ENCODE data around the gene ABL2. TPM values are rescaled to one million over a fixed set of nuclear protein-coding genes. Genes with fewer than 3 reads are reported as not detected.
A peak's percentile ranks its signal among the peaks of the same experiment; 100 is the strongest.
"Not testable (repeated sequence)": the region's sequence is repeated elsewhere in the genome, so short reads cannot be mapped to it uniquely, and the experiment has no call there.

The ABL2 gene
- total RNA-seq, 1 donor from 2014 or later = 15.0 TPM

GRCh38 chr1:179175011-179175841 lies 54.3 kb downstream of the ABL2 start:
- TF ChIP-seq POLR2AphosphoS5 (IDR thresholded peaks at IDR 0.05; ENCODE audit: insufficient read depth in 1 of 2, low read depth in 1 of 2) (peak in 1 of 2 donors; percentile 58), CTCF (IDR thresholded peaks at IDR 0.05) (no peak), POLR2A (IDR thresholded peaks at IDR 0.05) (no peak)
- intact Hi-C loops (cut with DNase I) = loop anchor here (10.0 kb wide), 1 partner anchor 50 kb away; no protein-coding TSS in a partner anchor
- Histone ChIP-seq H3K4me3 (no peak overlapping the region), H3K27me3 (no peaks in the 10 kb centered on the region), H3K4me1 (peaks cover 40% of the 10 kb centered on the region), H3K27ac (peak overlapping the region; percentile 39), H3K36me3 (no peaks in the 10 kb centered on the region), H3K9me3 (no peaks in the 10 kb centered on the region)
- no peak for DNase-seq (ENCODE audit: extremely low spot score in 2 of 2)

GRCh38 chr1:179170468-179170770 lies 59.1 kb downstream of the ABL2 start:
- not testable (repeated sequence) for DNase-seq (ENCODE audit: extremely low spot score in 2 of 2); H3K4me3 ChIP-seq; H3K9me3 ChIP-seq; H3K36me3 ChIP-seq; H3K27me3 ChIP-seq
- Histone ChIP-seq H3K27ac (peak overlapping the region; percentile 57), H3K4me1 (peaks cover 28% of the 10 kb centered on the region)
- intact Hi-C loops (cut with DNase I) = loop anchor here (10.0 kb wide), 1 partner anchor 46 kb away; no protein-coding TSS in a partner anchor

GRCh38 chr1:179169616-179170467 lies 59.6 kb downstream of the ABL2 start:
- H3K4me3 ChIP-seq = no peak overlapping the region
- no peaks in the 10 kb centered on the region for H3K9me3 ChIP-seq
- peak overlapping the region; percentile 57 for H3K27ac ChIP-seq
- H3K27me3 ChIP-seq = no peaks in the 10 kb centered on the region
- intact Hi-C loops (cut with DNase I) = loop anchor here (10.0 kb wide), 1 partner anchor 45 kb away; no protein-coding TSS in a partner anchor
- TF ChIP-seq CTCF (IDR thresholded peaks at IDR 0.05) (no peak), POLR2AphosphoS5 (IDR thresholded peaks at IDR 0.05; ENCODE audit: insufficient read depth in 1 of 2, low read depth in 1 of 2) (no peak), POLR2A (IDR thresholded peaks at IDR 0.05) (no peak)
- H3K36me3 ChIP-seq = no peaks in the 10 kb centered on the region
- H3K4me1 ChIP-seq = peaks cover 23% of the 10 kb centered on the region
- DNase-seq (ENCODE audit: extremely low spot score in 2 of 2) = no peak

- DNase-seq (ENCODE audit: extremely low spot score in 2 of 2) = no peak
- H3K27ac ChIP-seq = no peak overlapping the region
- H3K4me3 ChIP-seq = no peak overlapping the region
- peaks cover 23% of the 10 kb centered on the region for H3K4me1 ChIP-seq
- no peak for TF ChIP-seq POLR2AphosphoS5 (IDR thresholded peaks at IDR 0.05; ENCODE audit: insufficient read depth in 1 of 2, low read depth in 1 of 2)
- no peak for TF ChIP-seq POLR2A (IDR thresholded peaks at IDR 0.05)
- TF ChIP-seq CTCF (IDR thresholded peaks at IDR 0.05) = no peak
- no peaks in the 10 kb centered on the region for H3K27me3 ChIP-seq
- H3K9me3 ChIP-seq = no peaks in the 10 kb centered on the region
- H3K36me3 ChIP-seq = no peaks in the 10 kb centered on the region
- intact Hi-C loops (cut with DNase I) = no loop called here
Measured at GRCh38 chr1:179168536-179168935, 60.9 kb downstream of the ABL2 start.

GRCh38 chr1:179167955-179168354 lies 61.5 kb downstream of the ABL2 start:
- DNase-seq (ENCODE audit: extremely low spot score in 2 of 2) = no peak
- Histone ChIP-seq H3K27ac (no peak overlapping the region), H3K4me3 (no peak overlapping the region), H3K36me3 (no peaks in the 10 kb centered on the region), H3K9me3 (no peaks in the 10 kb centered on the region), H3K4me1 (peaks cover 23% of the 10 kb centered on the region), H3K27me3 (no peaks in the 10 kb centered on the region)
- intact Hi-C loops (cut with DNase I) = no loop called here
- TF ChIP-seq CTCF (IDR thresholded peaks at IDR 0.05) (no peak), POLR2A (IDR thresholded peaks at IDR 0.05) (no peak), POLR2AphosphoS5 (IDR thresholded peaks at IDR 0.05; ENCODE audit: insufficient read depth in 1 of 2, low read depth in 1 of 2) (no peak)

All from vagina (tissue), 2 donors.